RWPE1 (cell line): ENCODE results near the gene KDF1.

Source experiments
- CTCF ChIA-PET: fragments of 350-600 bp; sonication (Branson Sonifier 250); formaldehyde crosslinking; extraction: SDS; loops from one replicate; lab custom pipeline; 2021; lab: Yijun Ruan, JAX
- POLR2A ChIA-PET: fragments of 400-600 bp; formaldehyde crosslinking; extraction: SDS; loops from one replicate; lab custom pipeline; 2020; ENCODE audit warnings: antibody characterized with exemption; ENCODE audit not compliant: low non-redundant PET; lab: Yijun Ruan, JAX
- DNase-seq: peaks from one replicate; pipeline ENCODE4 v3.0.0; 2012; ENCODE audit warnings: low spot score
- H3K27ac ChIP-seq: fragments of 450-650 bp; 2 replicates; pipeline ENCODE4 v1.5.1; 2017
- CTCF ChIP-seq: fragments of 450-650 bp; conservative IDR thresholded peaks from 2 replicates; pipeline ENCODE4 v1.5.1; 2017; ENCODE audit warnings: low read depth, mild to moderate bottlenecking

Gene KDF1

DNA sequence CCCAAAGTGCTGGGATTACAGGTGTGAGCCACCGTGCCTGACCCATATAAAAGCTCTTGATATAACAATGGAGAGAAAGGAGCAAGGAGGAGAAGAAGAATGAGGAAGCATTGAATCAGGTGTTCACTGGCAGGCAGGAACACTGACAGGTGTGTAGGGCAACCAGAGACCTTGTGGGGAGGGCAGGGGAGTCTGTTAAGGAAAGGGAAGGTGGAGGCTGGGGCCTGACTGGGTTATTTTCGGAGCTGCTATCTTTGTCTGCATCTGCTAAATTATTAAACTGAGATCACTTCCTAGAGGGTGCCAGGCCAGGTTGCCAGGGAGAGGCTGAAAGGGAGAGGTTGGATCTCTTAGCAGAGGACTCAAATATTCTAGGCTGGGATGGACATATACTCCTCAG is 26.4 kb upstream of the KDF1 start:
- no peak overlapping the region for H3K27ac ChIP-seq
- CTCF ChIA-PET: no interaction called here
- no peak for TF ChIP-seq CTCF
- POLR2A ChIA-PET: no interaction called here
- no peak for DNase-seq

DNA sequence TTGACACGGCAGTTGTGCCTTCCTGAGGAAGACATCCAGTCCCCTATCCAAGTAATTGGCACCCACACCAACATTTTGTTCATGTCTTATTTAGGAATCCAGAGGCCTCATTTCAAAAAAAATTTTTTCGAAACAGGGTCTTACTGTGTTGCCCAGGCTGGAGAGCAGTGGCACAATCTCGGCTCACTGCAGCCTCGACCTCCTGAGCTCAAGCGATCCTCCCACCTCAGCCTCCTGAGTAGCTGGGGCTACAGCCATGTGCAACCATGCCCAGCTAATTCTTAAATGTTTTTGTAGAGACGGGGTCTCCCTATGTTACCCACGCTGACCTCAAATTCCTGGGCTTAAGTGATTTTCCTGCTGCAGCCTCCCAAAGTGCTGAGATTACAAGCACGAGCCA is 24.0 kb upstream of the KDF1 start:
- ChIA-PET POLR2A (no interaction called here), CTCF (interaction anchor here (0.7 kb wide), 1 partner anchor 61 kb away, joined by 6 read pairs; no protein-coding TSS in a partner anchor)
- TF ChIP-seq CTCF: no peak

DNA sequence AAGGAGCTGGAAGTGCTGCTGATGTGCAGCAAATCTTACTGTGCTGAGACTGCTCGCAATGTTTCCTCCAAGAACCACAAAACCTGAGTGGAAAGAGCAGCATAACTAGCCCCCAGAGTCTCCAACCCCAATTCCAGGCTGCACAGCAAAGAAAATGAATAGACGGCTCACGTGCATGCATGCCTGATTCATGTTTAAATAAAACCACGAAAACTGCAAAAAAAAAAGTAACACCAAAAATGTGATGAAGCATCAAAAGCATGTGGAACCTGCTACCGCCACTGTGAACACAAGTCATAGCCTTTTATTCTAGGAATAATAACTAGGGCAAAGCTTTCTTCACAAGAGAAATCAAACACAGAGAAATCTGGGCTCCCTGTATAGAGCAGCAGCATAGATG is 23.6 kb upstream of the KDF1 start:
- ChIA-PET POLR2A (no interaction called here), CTCF (interaction anchor here (0.7 kb wide), 1 partner anchor 61 kb away, joined by 6 read pairs; no protein-coding TSS in a partner anchor)
- H3K27ac ChIP-seq: no peak overlapping the region
- no peak for DNase-seq
- TF ChIP-seq CTCF: no peak

More for the DNA sequence above, 24.0 kb upstream of the KDF1 start:
- no peak overlapping the region for H3K27ac ChIP-seq
- DNase-seq: no peak

DNA sequence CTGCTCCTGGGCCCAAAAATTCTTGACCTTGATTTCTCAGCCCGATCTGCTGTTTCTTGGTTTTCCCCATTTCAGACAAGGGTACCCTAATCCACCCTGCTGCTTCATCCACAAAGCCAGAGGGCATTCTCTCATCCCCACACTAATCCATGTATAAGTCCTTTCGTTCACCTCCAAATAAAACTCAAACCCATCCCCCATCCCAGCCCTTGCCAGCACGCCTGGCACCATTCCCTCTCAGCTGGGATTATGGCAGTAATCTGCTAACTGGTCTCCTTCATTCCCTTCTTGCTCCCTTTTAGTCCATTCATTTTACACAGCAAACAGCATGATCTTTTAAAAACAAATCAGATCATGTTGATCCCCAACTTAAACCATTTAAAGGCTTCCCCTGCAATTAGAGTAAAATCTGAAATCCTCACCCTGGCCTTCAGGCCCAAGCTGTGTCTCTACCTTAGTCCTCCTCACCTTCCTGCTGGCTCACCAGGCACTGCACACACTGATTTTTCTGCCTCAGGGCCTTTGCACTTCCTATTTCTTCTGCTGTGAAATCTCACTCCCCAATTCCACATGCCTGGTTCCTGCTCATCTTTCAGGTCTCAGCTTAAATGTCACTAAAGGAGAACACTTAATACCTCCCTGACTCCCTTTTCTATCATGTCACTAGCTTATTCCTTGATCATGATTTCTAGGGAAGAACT is 21.0 kb upstream of the KDF1 start:
- TF ChIP-seq CTCF: no peak
- no peak for DNase-seq
- H3K27ac ChIP-seq: no peak overlapping the region
- ChIA-PET POLR2A (no interaction called here), CTCF (interaction anchor here (1.2 kb wide), 1 partner anchor 90 kb away, joined by 3 read pairs; no protein-coding TSS in a partner anchor)

DNA sequence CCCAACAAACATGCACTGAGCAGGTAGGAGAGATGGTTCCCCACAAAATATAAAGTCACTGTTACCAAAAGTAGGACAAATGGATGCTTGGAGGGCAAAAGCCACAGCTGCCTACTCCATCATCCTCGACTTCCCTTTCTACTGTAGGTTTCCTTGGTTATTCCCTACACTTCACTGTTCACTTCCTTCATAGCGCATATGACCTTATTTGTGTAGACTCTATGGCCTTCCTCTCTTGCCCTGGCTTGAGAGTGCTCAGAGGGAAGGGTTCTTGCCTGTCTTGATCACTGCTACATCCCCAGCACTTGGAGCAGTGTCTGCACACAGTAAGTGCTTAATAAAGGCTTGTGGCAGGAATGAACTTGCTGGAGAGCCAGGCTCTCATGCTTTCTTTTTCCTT is 18.6 kb upstream of the KDF1 start:
- H3K27ac ChIP-seq: no peak overlapping the region
- ChIA-PET POLR2A (interaction anchor here (0.7 kb wide), 1 partner anchor 12 kb away, joined by 4 read pairs; no protein-coding TSS in a partner anchor), CTCF (interaction anchor here (0.7 kb wide), 1 partner anchor 123 kb away, joined by 3 read pairs; no protein-coding TSS in a partner anchor)
- no peak for TF ChIP-seq CTCF
- DNase-seq: no peak

DNA sequence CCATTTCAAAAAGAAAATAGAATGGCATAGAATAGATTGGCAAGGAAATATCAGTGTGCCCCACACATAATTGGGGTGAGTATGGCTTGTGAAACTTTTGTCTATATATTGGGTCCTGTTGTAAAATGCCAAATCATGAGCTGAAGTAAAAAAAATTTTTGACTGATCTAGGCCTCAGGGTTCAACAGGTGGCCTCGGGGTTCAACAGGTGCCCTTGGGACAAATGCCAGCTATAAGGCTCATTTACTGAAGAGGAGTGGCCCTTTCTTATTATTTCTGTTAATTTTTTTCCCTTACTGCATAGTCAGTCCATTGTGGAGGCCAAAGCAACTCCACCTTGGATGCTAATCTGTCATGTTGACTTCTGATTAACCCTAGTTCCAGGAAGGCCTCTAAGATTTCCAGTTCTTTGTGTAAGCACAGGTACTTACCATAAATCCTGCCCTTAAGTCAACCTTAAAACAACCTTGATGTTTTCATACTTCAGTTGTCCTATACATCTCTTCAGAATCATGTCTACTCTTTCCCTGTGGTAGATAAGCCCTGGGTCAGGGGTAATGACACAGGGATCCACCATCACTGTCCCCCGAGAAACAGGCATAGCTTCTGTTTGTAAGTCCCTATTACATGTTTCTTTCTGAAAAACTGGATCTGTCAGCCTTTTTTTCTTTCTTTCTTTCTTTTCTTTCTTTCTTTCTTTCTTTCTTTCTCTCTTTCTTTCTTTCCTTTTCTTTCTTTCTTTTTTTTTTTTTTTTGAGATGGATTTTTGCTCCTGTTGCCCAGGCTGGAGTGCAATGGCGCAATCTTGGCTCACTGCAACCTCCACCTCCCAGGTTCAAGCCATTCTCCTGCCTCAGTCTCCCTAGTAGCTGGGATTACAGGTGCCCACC is 16.6 kb upstream of the KDF1 start:
- ChIA-PET CTCF (interaction anchor here (0.8 to 1.0 kb wide), 2 partner anchors 12 to 56 kb away, joined by 3 read pairs; no protein-coding TSS in a partner anchor), POLR2A (no interaction called here)
- TF ChIP-seq CTCF: no peak
- no peak overlapping the region for H3K27ac ChIP-seq
- DNase-seq: no peak
